Measurements from ENCODE around the gene BICD1. TPM values are rescaled to one million over a fixed set of nuclear protein-coding genes. Genes with fewer than 3 reads are reported as not detected.
A peak's percentile ranks its signal among the peaks of the same experiment; 100 is the strongest.

The BICD1 gene
- total RNA-seq, 1 donor from 2014 or later, result 87.9 TPM

DNA sequence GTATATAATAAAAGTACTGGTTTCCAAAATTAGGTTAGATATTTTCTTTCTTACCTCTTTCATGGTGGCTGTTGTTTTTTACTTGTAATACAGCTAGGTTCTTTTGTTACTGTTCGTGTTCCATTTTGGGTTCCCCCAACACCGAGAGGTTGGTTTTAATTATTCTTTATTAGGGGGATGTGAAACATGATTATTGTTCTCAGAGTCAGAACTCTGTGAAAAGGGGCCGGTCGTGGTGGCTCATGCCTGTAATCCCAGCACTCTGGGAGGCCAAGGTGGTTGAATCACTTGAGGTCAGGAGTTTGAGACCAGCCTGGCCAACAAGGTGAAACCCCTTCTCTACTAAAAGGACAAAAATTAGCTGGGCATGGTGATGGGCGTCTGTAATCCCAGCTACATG lies 108.1 kb downstream of the BICD1 start:
- Mint-ChIP-seq H3K27ac (ENCODE audit: unreplicated experiment) (no peak overlapping the region), H3K4me3 (ENCODE audit: unreplicated experiment) (no peak overlapping the region), H3K27me3 (ENCODE audit: unreplicated experiment) (no peaks in the 10 kb centered on the region), H3K36me3 (ENCODE audit: low read depth, unreplicated experiment) (peaks cover 27% of the 10 kb centered on the region), H3K9me3 (ENCODE audit: unreplicated experiment) (no peaks in the 10 kb centered on the region), H3K4me1 (ENCODE audit: unreplicated experiment) (peaks cover 8% of the 10 kb centered on the region)
- no peak for DNase-seq (ENCODE audit: low spot score)
- TF ChIP-seq, protein P1, sequence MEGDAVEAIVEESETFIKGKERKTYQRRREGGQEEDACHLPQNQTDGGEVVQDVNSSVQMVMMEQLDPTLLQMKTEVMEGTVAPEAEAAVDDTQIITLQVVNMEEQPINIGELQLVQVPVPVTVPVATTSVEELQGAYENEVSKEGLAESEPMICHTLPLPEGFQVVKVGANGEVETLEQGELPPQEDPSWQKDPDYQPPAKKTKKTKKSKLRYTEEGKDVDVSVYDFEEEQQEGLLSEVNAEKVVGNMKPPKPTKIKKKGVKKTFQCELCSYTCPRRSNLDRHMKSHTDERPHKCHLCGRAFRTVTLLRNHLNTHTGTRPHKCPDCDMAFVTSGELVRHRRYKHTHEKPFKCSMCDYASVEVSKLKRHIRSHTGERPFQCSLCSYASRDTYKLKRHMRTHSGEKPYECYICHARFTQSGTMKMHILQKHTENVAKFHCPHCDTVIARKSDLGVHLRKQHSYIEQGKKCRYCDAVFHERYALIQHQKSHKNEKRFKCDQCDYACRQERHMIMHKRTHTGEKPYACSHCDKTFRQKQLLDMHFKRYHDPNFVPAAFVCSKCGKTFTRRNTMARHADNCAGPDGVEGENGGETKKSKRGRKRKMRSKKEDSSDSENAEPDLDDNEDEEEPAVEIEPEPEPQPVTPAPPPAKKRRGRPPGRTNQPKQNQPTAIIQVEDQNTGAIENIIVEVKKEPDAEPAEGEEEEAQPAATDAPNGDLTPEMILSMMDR (IDR thresholded peaks at IDR 0.05; ENCODE audit: unreplicated experiment), result no peak

DNA sequence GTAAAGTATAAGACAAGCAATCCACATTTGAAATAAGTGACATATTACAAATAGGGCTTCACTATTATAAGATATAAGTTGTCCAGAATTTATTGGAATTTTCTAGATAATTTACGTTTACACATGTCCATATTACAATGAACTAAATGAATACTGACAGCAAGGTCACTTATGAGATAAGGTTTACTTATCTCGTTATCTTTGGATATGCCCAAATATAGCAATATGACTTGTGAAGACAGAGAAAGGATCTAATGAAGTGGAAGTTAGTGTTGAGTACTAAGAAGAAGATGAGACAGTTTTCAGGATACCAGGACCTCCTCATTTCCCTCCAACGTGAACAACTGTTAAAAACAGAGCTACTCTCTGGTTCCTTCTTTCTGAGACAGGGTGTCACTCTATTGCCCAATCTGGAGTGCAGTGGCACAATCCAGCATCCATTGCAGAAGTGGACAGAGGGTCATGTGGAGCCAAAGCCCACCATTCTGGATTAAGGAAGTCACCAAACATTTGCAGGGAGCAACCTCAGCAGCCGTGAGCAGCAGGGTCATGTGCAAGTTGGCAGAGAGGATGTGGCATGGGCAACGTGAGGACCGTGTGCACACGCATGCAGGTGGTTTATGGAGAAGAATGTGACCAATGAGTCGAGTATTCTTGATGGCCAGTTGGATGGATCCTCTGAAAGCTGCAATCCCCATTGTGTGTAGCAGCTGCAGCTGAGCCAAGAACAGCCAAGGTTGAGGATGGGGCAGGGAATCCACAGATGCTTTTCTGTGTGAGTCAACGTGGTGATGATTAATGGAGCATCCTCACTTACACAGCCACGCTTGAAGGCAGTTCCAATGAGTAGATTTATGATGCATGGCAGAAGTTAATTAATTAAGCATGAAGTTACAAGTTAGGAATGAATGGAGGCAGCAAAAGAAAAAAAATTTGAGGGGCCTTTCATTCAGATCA lies 111.0 kb downstream of the BICD1 start:
- TF ChIP-seq, protein P1 (IDR thresholded peaks at IDR 0.05; ENCODE audit: unreplicated experiment), result no peak
- no peak for DNase-seq (ENCODE audit: low spot score)
- peak overlapping the region; percentile 70 for H3K4me3 Mint-ChIP-seq (ENCODE audit: unreplicated experiment)
- no peaks in the 10 kb centered on the region for H3K9me3 Mint-ChIP-seq (ENCODE audit: unreplicated experiment)
- H3K27me3 Mint-ChIP-seq (ENCODE audit: unreplicated experiment), result no peaks in the 10 kb centered on the region
- H3K27ac Mint-ChIP-seq (ENCODE audit: unreplicated experiment), result no peak overlapping the region
- peaks cover 27% of the 10 kb centered on the region for H3K36me3 Mint-ChIP-seq (ENCODE audit: low read depth, unreplicated experiment)
- H3K4me1 Mint-ChIP-seq (ENCODE audit: unreplicated experiment), result no peaks in the 10 kb centered on the region

DNA sequence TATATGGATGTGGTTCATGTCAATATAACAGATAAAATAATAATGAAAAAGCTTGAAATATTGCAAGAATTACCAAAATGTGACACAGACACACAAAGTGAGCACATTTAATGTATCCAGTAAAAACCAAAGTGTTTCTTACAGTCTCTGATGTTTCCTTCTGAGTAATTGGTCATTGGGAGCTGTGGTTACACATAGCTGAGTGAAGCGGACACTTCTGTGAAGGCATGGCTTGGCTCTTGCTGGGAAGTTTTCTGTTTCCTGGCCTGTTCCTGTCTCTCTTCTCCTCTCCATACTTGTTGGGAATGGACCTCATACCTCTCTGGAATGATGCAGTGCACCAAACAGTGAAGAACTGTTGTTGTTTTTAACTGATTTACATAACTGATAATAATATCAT lies 117.3 kb downstream of the BICD1 start:
- TF ChIP-seq, protein P1 (IDR thresholded peaks at IDR 0.05; ENCODE audit: unreplicated experiment), result no peak
- Mint-ChIP-seq H3K4me3 (ENCODE audit: unreplicated experiment) (no peak overlapping the region), H3K4me1 (ENCODE audit: unreplicated experiment) (peaks cover 3% of the 10 kb centered on the region), H3K27ac (ENCODE audit: unreplicated experiment) (no peak overlapping the region), H3K9me3 (ENCODE audit: unreplicated experiment) (no peaks in the 10 kb centered on the region), H3K27me3 (ENCODE audit: unreplicated experiment) (peaks cover 1% of the 10 kb centered on the region), H3K36me3 (ENCODE audit: low read depth, unreplicated experiment) (peaks cover 17% of the 10 kb centered on the region)
- no peak for DNase-seq (ENCODE audit: low spot score)

DNA sequence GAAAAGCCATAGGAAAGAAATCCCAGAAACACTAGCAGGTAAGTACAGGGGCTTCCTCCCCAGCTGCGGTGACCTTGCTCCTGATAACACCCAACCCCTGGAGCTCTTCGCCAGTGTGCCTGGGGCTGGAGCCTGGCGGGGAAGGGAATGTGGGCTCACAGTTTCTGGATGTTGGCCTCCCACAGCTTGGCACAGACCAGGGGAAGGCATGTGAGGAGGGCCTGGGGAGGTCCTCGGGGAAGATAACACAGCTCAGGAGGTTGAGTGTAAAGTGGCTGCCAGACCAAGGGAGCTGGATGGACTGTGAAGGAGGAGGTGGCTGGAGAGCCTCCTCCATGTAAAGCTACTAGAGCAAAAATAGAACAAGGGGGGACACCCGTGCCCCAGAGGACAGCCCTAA lies 120.1 kb downstream of the BICD1 start:
- peaks cover 15% of the 10 kb centered on the region for H3K36me3 Mint-ChIP-seq (ENCODE audit: low read depth, unreplicated experiment)
- no peaks in the 10 kb centered on the region for H3K9me3 Mint-ChIP-seq (ENCODE audit: unreplicated experiment)
- TF ChIP-seq, protein P1 (IDR thresholded peaks at IDR 0.05; ENCODE audit: unreplicated experiment), result no peak
- DNase-seq (ENCODE audit: low spot score), result no peak
- H3K4me3 Mint-ChIP-seq (ENCODE audit: unreplicated experiment), result no peak overlapping the region
- H3K27ac Mint-ChIP-seq (ENCODE audit: unreplicated experiment), result no peak overlapping the region
- H3K4me1 Mint-ChIP-seq (ENCODE audit: unreplicated experiment), result peaks cover 3% of the 10 kb centered on the region
- H3K27me3 Mint-ChIP-seq (ENCODE audit: unreplicated experiment), result peaks cover 1% of the 10 kb centered on the region

DNA sequence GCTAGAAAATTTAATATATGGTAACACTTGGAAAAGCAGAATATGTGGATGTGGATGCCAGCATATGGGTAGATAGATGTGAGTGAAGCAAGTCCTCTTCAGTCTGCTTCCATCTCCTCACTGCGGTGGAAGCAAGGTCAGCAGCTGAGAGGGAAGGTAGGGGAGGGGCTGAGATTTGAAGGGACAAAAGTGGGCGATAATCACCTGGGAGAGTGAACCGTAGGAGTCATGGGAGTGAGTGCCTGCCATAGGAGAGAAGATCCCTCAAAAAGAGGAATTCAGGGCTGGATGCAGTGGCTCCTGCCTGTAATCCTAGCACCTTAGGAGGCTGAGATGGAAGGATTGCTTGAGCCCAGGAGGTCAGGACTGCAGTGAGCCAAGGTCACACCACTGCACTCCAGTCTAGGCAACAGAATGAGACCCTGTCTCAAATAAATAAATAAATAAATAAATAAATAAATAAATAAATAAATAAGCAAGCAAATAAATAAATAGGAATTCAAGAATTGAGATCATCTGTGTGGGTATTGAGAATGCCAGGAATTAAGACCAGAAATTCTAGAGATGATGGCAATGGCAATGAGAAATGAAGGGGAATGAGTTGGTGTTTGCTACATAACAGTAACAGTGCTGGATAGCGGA lies 123.4 kb downstream of the BICD1 start:
- no peaks in the 10 kb centered on the region for H3K27me3 Mint-ChIP-seq (ENCODE audit: unreplicated experiment)
- no peak overlapping the region for H3K4me3 Mint-ChIP-seq (ENCODE audit: unreplicated experiment)
- peaks cover 7% of the 10 kb centered on the region for H3K36me3 Mint-ChIP-seq (ENCODE audit: low read depth, unreplicated experiment)
- no peak for DNase-seq (ENCODE audit: low spot score)
- TF ChIP-seq, protein P1 (IDR thresholded peaks at IDR 0.05; ENCODE audit: unreplicated experiment), result no peak
- no peaks in the 10 kb centered on the region for H3K4me1 Mint-ChIP-seq (ENCODE audit: unreplicated experiment)
- no peaks in the 10 kb centered on the region for H3K9me3 Mint-ChIP-seq (ENCODE audit: unreplicated experiment)
- H3K27ac Mint-ChIP-seq (ENCODE audit: unreplicated experiment), result no peak overlapping the region

Data from endothelial cell (in vitro differentiated cells).